ENCODE measurements around the gene MON2.

GRCh38 chr12:62540354-62540753 lies 73.7 kb downstream of the MON2 start:
- TF ChIP-seq, protein P1, sequence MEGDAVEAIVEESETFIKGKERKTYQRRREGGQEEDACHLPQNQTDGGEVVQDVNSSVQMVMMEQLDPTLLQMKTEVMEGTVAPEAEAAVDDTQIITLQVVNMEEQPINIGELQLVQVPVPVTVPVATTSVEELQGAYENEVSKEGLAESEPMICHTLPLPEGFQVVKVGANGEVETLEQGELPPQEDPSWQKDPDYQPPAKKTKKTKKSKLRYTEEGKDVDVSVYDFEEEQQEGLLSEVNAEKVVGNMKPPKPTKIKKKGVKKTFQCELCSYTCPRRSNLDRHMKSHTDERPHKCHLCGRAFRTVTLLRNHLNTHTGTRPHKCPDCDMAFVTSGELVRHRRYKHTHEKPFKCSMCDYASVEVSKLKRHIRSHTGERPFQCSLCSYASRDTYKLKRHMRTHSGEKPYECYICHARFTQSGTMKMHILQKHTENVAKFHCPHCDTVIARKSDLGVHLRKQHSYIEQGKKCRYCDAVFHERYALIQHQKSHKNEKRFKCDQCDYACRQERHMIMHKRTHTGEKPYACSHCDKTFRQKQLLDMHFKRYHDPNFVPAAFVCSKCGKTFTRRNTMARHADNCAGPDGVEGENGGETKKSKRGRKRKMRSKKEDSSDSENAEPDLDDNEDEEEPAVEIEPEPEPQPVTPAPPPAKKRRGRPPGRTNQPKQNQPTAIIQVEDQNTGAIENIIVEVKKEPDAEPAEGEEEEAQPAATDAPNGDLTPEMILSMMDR (IDR thresholded peaks at IDR 0.05) = no peak
- no peak for TF ChIP-seq POLR2AphosphoS5 (IDR thresholded peaks at IDR 0.05; ENCODE audit: low read depth, low read length)
- no peak for TF ChIP-seq REST (IDR thresholded peaks at IDR 0.05; ENCODE audit: insufficient read depth in 1 of 2, low read depth in 2 of 2, low read length in 1 of 2)
- no peak for TF ChIP-seq SIN3A (IDR thresholded peaks at IDR 0.05; ENCODE audit: borderline replicate concordance, insufficient read depth, low read depth, low read length)
- TF ChIP-seq TCF7L2 (IDR thresholded peaks at IDR 0.05; ENCODE audit: low read depth, low read length) = no peak
